SIG-M5 treated with dmso at 0.1 percent for 504 hours (cell line): Measurements from ENCODE around the gene CHADL.

ENCODE experiments used
- DNase-seq: peaks from one replicate; lab custom pipeline; 2025; ENCODE audit not compliant: unreplicated experiment; lab: John Stamatoyannopoulos, UW

Gene CHADL

DNA sequence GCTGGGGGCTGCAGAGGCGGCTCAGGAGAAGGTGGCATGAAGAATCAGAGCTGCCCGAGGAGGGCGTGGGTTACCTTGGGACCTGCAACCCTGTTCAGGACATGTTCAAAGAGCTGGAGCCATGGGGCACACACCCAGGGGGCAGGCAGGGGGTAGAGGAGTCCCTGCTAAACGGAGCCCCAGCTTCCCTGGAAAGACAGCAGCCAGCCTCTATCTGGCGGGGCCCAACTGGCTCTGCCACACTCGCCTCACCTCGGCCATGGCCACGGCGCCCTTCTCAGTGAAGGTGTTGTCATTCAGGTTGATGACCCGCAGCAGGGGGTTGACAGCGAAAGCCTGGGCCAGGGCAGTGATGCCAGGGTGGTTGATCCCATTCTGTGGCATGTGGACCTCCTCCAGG lies 17.0 kb upstream of the CHADL start:
- no peak for DNase-seq

DNA sequence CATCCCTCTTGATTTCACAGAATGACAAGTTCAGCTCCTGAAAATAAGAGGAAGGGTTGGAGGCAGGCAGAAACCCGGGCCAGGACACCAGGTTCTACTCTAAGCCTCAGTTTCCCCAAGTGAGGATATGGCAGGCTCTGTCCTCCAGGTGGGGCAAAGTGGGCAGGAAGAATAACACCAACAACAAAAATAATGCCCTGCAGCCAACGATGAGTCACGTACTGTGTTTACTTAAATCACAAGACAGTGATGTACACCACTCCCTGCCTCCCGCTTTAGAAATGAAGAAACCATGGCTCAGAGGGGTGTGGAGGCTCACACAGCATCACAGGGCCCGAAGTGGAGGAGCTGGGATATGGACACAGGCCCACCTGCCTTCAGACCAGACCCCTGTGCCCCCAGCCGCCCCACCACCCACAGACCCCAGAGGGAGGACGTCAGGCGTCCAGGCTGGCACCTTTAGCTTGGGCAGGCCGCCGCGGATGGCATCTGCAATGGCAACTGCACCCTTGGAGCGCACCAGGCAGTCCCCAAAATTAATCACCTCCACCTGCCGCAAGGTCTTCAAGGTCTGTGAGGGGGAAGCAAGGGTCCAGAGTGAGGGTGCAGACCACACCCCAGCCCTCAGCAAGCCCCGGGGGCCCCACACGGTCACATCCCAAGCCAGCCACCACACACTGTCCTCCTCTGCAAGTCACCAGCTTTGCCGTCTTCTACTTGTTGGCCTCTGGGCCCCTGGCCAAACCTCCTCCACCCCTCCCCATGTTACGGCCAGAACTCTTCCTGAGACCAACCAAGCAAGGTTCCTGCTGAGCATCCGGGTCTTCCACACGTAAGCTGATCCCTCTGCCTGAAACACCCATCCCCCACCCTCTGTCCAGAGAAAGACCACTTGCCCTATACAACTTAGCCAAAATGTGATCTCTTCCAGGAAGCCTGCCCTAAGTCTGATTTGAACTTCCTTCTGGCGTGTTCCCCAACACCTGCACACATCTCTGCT lies 15.8 kb upstream of the CHADL start:
- DNase-seq: no peak

DNA sequence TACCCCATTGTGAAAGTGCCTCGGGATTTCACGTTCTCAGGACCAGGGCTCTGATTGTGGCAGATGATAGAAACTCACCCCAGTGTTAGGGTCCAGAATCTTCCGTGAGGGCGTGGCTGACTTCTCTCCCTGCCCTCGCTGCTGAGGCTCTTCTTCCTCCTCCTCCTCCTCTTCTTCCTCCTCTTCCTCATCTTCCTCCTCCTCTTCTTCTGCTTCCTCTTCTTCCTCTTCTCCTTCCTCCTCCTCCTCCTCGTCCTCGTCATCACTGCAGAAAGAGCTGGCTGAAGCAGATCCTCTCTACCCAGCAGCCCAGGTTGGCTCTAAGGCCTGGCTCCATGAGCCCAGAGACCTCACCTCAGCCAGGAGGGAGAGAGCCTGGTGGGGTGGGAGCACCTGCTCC lies 13.5 kb upstream of the CHADL start:
- no peak for DNase-seq

DNA sequence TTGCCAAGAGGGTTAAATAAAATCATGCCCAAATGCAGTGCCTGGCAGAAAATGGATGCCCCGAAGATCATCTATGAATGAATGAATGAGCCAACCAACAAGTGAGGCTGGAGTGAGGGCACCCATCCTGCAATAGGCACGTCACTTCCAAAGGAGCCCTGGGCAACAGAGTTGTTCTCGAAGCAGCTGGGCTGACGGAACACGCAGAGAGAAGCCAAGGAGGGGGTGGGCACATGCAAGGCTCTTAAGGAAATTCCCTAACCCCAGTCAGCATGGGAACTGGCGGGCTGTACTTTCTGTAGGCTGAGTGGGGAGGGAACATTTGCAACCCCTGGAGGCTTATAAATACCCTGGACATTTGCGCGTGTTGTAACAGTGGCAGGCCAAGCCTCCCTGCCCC lies 11.6 kb upstream of the CHADL start:
- DNase-seq: no peak

DNA sequence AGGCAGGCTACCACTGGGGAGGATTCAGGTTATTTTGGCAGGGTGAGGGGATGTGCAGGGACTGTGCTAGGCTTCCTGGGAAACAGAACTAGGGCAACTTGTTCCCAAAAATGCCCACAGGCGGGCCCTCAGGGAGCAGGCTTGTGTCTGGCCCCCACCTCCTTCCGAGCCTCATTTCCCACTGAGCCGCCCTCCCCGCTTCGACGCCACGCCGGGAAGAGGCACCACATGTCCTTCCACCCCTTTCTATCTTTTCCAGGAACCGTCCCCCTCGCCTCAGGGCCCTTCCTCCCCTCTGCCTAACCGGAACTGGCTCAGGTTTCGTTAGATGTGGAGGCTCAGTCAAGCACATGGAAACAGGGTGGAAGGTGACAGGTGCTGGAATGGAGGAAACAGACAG lies 9.4 kb upstream of the CHADL start:
- DNase-seq: no peak

DNA sequence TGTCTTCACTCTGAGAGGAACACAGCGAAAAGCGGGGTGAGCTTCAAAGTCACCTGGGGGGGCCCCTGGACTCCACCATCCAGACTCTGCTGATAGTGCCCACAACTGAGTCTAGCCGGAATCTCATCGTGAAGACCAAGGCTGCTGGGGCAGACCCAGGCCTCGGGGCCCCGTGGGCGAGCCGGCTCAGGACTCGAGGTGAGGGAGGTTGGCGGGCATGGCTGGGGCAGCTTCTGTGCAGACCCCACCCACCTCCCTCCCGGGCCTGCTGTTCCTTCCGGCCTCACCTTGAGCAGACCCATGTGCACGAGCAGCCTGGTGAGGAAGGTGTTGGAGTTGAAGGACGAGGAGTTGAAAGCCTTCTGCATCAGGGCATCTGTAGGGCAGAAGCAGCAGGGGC lies 8.7 kb upstream of the CHADL start:
- no peak for DNase-seq

DNA sequence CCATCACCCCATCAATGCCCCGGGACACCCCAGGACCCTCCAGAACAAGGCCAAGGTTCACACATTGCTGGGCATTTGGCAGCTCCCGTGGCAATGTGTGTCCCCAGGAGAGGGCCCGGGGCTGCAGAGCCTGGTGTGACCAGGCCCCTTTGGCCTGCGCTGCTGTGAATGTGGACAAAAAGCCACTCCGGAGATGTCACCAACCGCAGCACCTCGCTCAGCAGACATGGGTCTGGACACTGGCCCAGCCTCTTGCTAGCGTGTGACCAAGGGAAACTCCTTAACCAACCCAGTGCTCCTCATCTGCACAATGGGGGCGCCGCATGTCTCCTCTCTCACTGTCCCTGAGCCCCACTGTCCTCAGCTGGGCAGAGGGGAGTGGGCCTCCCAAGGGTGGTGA lies 8.0 kb upstream of the CHADL start:
- no peak for DNase-seq

DNA sequence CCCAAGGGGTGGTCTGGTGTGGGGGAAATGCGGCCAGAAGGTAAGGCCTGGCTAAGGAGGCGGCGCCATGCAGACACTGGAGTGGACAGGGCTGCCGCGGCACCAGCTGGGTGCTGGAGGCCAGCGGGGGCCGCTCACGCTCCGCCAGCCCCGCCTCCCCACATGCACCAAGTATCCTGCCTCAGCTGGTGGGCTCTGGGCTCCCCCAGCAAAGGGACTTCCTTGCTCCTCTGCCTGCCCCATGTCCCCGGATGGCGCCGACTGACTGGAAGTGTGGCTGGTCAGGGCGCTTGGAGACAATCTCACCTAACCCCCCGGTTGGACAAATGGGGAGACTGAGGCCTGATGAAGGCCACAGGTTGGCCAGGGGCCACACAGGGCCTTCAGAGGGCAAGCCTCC lies 7.6 kb upstream of the CHADL start:
- no peak for DNase-seq

DNA sequence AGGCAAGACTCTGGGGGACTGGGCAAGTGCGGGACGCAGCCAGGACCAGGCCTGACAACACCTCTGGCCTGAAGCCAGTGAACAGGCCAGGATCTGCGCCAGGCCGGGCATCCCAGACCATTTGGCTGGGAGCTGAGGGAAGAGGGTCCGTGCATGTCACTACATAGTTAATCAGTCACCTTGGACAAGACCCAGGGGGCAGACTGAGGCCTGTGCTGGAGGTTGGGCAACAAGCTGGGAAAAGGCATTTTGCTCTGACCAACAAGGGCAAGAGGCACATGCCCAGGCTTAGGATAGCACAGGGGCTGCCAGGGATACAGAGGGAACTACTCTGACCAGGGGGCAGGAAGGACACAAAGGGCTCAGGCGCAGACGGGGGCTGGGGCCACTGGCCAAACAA lies 7.0 kb upstream of the CHADL start:
- DNase-seq: no peak

DNA sequence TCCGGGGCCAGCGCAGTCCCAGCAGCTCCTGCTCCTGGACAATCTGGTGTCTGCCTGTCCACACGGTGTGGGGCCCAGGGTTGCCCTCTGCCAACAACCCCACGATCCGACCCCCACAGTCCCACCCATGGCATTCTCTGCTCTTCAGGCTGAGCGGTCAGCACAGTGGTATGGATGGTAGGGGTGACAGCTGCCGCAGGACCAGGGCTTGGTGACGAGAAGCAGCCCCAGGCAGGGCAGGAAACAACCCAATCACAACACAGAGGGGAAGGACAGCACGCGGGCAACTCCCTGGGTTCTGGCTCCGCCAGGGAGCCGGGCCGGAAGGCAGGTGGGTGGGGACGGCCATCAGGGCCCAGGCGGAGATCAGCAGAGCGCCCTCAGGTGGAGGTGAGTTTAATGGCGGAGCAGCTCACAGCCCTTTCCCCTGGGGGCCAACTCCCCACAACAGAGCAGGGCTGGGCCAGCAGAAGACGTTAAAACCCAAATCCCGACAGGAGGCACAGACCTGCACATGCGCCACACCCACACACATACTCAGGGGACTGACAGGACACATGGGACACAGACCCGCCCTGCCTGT lies 5.3 kb upstream of the CHADL start:
- DNase-seq: no peak

DNA sequence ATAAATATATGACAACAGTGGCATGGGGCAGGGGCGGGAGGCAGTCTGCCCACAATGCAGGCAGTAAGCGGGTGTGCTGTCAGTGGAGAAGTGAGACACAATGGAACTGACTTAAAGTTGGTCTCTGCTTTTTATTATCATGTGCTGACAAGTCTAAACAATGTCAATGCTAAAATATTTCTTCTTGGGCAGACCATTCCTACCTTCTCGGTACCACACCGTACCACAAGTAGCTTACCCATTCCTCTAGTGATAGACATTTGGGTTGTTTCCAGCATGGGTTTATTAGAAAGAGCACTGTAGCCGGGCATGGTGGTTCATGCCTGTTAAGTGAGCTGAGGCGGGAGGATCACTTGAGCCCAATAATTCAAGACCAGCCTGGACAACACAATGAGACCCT lies 2.6 kb upstream of the CHADL start:
- no peak for DNase-seq

DNA sequence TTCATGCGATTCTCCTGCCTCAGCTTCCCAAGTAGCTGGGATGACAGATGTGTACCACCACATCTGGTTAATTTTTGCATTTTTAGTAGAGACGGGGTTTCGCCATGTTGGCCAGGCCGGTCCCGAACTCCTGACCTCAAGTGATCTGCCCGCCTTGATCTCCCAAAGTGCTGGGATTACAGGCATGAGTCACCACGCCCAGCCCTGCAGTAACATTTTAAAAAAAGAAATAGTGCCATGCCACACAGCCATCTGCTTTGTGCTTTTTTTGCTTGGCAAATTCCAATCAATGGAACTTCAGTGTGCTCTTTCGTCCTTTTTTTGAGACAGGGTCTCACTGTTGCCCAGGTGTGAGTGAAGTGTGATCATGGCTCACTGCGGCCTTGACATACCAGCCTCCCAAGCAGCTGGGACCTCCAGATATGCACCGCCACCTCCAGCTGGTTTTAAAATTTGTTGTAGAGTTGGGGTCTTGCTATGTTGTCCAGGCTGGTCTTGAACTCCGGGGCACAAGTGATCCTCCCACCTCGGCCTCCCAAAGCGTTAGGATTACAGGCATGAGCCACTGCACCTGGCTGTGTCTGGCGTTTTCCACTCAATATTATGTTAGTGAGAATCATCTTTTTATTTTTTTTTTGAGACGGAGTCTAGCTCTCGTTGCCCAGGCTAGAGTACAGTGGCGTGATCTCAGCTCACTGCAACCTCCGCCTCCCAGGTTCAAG lies 1.8 kb upstream of the CHADL start:
- no peak for DNase-seq

DNA sequence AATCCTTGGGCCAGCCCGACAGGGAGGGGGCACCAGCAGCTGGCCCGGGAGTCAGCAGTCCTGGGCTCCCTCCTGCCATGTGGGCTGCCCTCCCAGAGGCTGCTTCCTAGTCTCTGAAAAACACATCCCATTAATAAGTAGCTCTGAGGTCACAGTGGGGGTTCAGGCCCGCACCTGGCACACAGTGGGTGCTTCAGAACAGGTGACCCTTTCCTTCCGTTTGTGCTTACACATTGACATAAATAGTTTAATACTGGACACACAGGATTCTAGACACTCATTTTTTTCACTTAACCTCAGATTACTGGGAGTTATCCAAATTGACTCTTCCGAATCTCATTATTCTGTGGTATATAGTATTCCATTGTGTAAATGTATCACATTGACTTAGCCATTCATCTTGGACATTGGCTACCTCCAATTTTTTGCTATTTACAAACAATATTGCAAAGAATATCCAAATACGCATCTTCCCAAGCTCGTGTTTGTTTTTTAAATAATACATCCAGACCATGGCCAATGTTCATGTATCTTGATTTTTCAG lies 474 bp upstream of the CHADL start:
- no peak for DNase-seq

DNA sequence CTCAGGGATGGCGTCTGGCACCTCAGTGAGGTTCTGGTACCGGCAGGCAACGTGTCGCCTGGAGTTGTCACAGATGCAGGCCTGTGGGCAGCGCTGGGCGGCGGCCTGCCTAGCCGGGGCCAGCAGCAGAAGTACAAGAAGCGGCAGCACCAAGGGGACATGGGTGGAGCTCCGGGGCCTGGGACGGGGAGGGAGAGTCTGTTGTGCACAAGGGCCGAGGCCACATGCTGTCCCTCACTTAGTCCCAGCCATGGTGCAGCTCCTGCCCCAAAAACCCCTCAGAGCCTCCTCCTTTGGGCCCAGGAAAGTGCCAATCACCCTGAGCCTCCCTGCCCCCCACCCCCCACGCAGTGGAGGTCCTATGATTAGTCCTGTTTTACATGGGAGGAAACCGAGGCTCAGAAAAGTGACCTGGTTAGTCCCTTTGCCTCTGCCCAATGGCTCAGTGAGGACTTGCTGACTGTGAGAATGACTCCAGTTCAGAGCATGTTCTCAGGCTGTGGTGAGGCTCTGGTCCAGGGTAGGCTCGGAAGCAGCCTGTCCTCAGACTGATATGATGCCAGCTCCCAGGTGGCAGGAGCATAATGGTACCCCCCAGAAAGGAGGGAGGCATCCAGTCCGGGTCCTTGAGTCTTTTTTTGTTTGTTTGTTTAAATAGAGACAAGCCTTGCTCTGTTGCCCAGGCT lies 1.1 kb downstream of the CHADL start:
- no peak for DNase-seq

DNA sequence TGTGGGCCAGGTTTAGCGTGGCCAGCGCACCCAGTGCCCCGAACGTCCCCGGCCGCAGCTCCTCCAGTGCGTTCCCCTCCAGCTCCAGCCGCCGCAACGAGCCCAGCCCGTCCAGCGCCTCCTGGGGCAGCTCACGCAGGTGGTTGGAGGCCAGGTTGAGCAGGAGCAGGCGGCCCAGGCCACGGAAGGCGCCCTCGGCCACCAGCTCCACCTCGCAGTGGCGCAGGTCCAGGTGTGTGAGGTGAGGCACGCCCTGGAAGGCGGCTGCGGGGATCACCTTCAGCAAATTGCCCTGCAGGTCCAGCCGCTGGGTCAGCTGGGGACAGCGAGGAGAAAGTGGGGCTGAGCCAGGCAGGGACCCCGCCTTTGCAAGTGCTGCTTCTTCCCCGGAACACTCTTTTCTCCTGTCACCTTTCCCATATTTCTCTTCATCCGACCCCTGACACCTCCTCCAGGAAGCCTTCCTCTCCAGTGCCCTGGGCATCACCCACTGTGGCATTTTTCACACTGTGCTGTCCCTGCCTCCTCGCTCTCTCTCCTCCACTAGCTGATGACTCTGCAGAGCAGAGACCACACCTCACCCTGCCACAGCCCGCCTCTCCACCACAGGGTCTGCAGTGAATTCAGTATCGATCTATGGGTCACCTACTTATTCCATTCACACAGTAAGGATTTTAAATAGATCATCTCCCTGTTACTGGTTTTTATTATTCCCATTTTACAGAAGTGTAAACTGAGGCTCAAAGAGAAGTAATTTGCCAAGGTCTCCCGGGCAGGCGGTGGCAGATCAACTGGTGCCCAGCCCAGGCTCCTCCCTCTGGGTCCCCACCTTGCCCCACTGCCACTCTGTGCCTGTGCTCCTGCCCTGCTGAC lies 1.9 kb downstream of the CHADL start:
- no peak for DNase-seq

DNA sequence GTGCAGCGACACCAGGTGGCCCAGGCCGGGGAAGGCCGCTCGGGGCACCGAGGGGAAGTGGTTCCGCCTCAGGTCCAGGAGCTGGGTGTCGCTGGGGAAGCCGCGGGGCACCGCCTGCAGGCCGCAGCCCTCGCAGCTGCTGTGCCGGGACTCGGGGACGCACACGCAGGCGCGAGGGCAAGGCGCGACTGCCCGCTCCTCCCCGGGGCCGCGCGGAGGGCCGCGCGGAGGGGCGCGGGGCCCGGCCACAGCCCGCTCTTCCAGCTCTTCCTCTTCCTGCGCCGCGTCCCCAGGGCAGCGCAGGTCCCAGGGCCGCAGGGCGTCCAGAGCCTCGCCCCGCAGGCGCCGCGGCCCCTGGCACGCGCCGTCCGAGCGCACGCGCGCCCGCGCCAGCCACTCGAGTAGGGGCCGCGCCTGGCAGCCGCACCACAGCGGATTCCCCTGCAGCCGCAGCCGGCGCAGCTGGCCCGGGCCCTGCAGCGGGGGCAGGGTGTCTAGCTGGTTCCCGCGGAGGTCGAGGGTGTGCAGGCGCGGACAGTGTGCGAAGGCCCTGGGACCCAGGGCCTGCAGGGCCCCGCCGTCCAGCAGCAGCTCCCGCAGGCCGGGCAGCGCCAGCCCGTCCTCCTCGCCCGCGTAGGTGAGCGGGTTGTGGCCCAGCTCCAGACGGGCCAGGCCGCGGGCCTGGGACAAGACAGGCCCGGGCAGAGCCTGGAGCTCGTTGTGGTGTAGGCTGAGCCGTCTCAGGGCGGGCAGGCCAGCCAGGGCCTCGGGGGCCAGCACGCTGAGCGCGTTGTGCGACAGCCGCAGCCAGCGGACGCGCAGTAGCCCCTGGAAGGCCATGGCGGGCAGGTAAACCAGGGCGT lies 2.8 kb downstream of the CHADL start:
- DNase-seq: peak; percentile 35

DNA sequence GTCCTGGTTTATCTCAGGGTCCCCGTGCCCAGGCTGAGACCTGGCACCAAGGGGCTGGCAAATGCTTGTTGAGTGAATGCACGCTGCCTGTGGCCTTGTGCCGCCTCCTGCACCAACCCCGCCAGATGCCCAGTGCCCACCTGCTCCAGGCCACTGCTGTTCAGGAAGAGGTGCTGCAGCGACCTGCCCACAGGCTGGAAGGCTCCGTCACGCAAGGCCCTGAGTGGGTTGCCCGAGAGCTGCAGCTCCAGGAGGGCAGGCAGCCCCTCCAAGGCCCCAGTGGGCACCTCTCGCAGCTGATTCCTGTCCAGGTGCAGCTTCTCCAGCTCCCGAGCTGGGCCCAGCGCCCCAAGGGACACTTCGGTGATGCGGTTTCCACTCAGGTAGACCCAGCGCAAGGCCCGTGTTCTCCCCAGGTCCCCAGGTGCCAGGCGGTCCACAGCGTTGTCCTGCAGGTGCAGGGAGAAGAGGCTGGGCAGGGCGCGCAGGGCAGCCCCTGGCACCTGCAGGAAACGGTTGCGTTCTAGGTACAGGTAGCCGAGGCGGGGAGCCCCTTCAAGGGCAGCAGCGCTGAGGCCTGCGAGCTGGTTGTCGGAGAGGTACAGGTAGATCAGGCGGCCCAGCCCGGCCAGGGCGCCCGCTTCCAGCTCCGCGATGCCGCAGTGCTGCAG lies 3.6 kb downstream of the CHADL start:
- no peak for DNase-seq

DNA sequence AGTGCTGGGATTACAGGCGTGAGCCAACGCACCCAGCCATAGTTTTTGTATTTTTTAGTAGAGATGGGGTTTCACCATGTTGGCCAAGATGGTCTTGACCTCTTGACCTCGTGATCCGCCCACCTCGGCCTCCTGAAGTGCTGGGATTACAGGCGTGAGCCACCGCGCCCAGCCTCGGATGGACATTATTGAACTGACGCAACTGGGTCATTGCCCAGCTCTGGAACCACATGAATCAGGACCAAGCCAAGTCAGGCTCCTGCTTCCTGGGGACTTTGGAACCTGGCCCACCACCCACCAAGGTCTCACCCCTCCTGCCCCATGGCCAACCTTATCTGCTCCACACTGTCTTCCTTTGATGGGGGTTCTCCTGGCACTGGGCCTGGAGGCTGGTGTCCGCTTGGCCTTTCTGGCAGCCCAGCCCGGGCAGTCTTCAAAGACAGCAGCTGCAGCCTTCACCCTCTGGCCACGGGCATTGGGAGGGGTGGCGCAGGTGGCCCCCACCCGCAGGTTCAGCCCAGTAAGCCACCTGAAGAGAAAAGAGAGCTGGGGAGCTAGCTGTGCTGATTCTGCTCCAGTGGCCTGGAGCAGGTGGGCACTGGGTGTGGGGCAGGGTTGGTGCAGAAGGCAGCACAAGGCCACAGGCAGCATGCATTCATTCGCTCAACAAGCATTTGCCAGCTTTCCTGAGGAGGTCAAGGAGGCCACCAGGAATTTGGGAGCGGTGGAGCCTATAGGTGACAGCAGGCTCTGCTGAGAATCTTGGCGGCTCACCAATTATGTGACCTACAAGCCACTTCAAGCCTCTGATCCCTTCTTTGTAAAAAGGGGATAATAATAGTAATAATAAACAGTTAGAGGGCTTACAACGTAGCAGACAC lies 5.7 kb downstream of the CHADL start:
- DNase-seq: no peak
